ENCODE measurements around the gene ATP5F1E. TPM values are rescaled to one million over a fixed set of nuclear protein-coding genes. Genes with fewer than 3 reads are reported as not detected.

The ATP5F1E gene
- total and polyA plus RNA-seq, 9 of the 15 experiments (the other 6 are each of a cell fraction or from before 2014, with no cell fraction given), result 60.3 to 162 (median 113) TPM

DNA sequence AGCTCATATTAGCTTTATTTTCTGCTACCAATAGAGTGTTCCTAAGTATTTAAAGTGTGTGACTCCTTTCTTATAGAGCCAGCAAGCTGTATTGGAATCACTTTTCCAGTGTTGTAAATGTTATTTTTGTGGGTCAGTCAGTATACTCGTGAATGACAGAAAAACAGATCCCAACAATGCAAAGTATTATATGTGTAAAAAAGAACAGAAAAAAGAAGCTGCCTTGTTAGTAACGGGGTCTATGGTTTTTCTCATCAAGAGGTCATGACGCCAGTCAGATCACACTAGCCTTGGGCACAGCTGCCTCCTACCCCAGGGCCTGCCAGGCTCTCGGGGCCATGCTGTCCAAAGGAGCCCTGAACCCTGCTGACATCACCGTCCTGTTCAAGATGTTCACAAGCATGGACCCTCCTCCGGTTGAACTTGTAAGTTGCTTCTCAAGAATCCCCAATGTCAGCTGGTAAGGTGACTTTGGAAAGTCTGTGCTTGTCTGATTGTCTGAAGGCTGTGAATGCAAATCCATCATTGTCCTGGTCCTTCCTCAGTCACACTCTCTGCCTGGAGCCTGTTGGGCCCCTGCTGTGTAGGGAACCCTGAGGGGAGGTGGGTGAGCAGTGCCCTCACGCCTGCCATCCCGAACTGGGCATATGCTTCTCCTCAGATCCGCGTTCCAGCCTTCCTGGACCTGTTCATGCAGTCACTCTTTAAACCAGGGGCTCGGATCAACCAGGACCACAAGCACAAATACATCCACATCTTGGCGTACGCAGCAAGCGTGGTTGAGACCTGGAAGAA lies 41.3 kb downstream of the ATP5F1E start:
- Histone ChIP-seq H3K9me3 (replicated peaks; ENCODE audit: control insufficient read depth, insufficient read depth, low read depth, low read length) (no peaks in the 10 kb centered on the region), H3K9me1 (ENCODE audit: control insufficient read depth, insufficient read depth, low read length) (no peaks in the 10 kb centered on the region), H3K27me3 (ENCODE audit: control insufficient read depth in 2 of 2, insufficient read depth in 2 of 2, low read length in 2 of 2) (no peaks in the 10 kb centered on the region), H3K4me3 (no peak overlapping the region), H4K20me1 (replicated peaks; ENCODE audit: control insufficient read depth, insufficient read depth, low read length) (0 out of 2 replicates have a peak, but pooled peaks cover 4% of the 10 kb centered on the region), H2AFZ (ENCODE audit: low read depth, low read length) (no peak overlapping the region), H3K79me2 (ENCODE audit: control insufficient read depth, insufficient read depth, low read length) (peaks cover 18% of the 10 kb centered on the region), H3K4me2 (ENCODE audit: insufficient read depth, low read length) (no peak overlapping the region), H3K4me1 (replicated peaks in 1 of 2; ENCODE audit: control insufficient read depth in 2 of 2, insufficient read depth in 2 of 2, low read length in 2 of 2) (peaks cover 0 to 4% of the 10 kb centered on the region in 2 experiments; a peak in 1 of 5 replicates), H3K27ac (ENCODE audit: extremely low read depth, low read depth, low read length) (no peak overlapping the region), H3K9ac (ENCODE audit: insufficient read depth in 1 of 2, low read depth in 2 of 2, low read length in 2 of 2) (no peak overlapping the region), H3K36me3 (ENCODE audit: control insufficient read depth, insufficient read depth, low read length) (peaks cover 98% of the 10 kb centered on the region)
- in situ Hi-C loops (cut with MboI) (no loop called here), intact Hi-C loops (cut with micrococcal nuclease) (no loop called here)
- ChIA-PET POLR2A (interaction anchor here (0.6 to 4.0 kb wide), 7 partner anchors 7 to 41 kb away, joined by 3 to 29 read pairs (median 3); partner anchors contain the start of genes ATP5F1E and NELFCD), CTCF (ENCODE audit: low intra/inter-chr PET ratio) (no interaction called here)
- 99% methylated on average over 13 of the region's 14 CpGs for WGBS (ENCODE audit: insufficient coverage, low coverage, missing lambda C conversion rate)
- BruUV-seq (replicated peaks), result no TSS peak
- TF ChIP-seq CTBP1 (IDR thresholded peaks at IDR 0.05; ENCODE audit: borderline replicate concordance), result no peak
- no peak for TF ChIP-seq NCOA1 (IDR thresholded peaks at IDR 0.05; ENCODE audit: low read depth)
- no peak for TF ChIP-seq KDM4B (IDR thresholded peaks at IDR 0.05; ENCODE audit: borderline replicate concordance in 2 of 2, low read depth in 1 of 2)
- TF ChIP-seq CREB1 (IDR thresholded peaks at IDR 0.05), result no peak
- no peak for TF ChIP-seq CREB1 (CRISPR knock-in tag; IDR thresholded peaks at IDR 0.05)
- TF ChIP-seq, protein P1, sequence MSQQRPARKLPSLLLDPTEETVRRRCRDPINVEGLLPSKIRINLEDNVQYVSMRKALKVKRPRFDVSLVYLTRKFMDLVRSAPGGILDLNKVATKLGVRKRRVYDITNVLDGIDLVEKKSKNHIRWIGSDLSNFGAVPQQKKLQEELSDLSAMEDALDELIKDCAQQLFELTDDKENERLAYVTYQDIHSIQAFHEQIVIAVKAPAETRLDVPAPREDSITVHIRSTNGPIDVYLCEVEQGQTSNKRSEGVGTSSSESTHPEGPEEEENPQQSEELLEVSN (IDR thresholded peaks at IDR 0.05; ENCODE audit: borderline replicate concordance in 1 of 2, extremely low read depth in 1 of 2, insufficient read depth in 1 of 2, insufficient read length in 1 of 2, low read depth in 1 of 2, low read length in 1 of 2, poor library complexity in 1 of 2, severe bottlenecking in 1 of 2), result no peak
- no peak for TF ChIP-seq TEAD2 (tag; IDR thresholded peaks at IDR 0.05)
- TF ChIP-seq, protein P2, sequence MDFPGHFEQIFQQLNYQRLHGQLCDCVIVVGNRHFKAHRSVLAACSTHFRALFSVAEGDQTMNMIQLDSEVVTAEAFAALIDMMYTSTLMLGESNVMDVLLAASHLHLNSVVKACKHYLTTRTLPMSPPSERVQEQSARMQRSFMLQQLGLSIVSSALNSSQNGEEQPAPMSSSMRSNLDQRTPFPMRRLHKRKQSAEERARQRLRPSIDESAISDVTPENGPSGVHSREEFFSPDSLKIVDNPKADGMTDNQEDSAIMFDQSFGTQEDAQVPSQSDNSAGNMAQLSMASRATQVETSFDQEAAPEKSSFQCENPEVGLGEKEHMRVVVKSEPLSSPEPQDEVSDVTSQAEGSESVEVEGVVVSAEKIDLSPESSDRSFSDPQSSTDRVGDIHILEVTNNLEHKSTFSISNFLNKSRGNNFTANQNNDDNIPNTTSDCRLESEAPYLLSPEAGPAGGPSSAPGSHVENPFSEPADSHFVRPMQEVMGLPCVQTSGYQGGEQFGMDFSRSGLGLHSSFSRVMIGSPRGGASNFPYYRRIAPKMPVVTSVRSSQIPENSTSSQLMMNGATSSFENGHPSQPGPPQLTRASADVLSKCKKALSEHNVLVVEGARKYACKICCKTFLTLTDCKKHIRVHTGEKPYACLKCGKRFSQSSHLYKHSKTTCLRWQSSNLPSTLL (IDR thresholded peaks at IDR 0.05), result no peak
- TF ChIP-seq, protein P3, sequence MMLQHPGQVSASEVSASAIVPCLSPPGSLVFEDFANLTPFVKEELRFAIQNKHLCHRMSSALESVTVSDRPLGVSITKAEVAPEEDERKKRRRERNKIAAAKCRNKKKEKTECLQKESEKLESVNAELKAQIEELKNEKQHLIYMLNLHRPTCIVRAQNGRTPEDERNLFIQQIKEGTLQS (IDR thresholded peaks at IDR 0.05), result no peak
- TF ChIP-seq, protein P3 (CRISPR knock-in tag; conservative IDR thresholded peaks at IDR 0.05), result no peak
- no peak for TF ChIP-seq XRCC3 (IDR thresholded peaks at IDR 0.05)
- TF ChIP-seq, protein P4, sequence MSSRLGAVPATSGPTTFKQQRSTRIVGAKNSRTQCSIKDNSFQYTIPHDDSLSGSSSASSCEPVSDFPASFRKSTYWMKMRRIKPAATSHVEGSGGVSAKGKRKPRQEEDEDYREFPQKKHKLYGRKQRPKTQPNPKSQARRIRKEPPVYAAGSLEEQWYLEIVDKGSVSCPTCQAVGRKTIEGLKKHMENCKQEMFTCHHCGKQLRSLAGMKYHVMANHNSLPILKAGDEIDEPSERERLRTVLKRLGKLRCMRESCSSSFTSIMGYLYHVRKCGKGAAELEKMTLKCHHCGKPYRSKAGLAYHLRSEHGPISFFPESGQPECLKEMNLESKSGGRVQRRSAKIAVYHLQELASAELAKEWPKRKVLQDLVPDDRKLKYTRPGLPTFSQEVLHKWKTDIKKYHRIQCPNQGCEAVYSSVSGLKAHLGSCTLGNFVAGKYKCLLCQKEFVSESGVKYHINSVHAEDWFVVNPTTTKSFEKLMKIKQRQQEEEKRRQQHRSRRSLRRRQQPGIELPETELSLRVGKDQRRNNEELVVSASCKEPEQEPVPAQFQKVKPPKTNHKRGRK (tag; IDR thresholded peaks at IDR 0.05), result no peak
- no peak for TF ChIP-seq STAG1 (CRISPR knock-in tag; IDR thresholded peaks at IDR 0.05; ENCODE audit: borderline replicate concordance)
- no peak for TF ChIP-seq TOE1 (IDR thresholded peaks at IDR 0.05; ENCODE audit: borderline replicate concordance)
- TF ChIP-seq TOE1 (CRISPR knock-in tag; IDR thresholded peaks at IDR 0.05; ENCODE audit: borderline replicate concordance, low read depth), result no peak
- no peak for TF ChIP-seq DPF2 (IDR thresholded peaks at IDR 0.05)
- FAIRE-seq (no peak), ATAC-seq (no peak), DNase-seq (ENCODE audit: extremely low read depth in 1 of 4, low spot score in 3 of 4) (no peak)
